ENCODE results near the gene CREBBP. TPM values are rescaled to one million over a fixed set of nuclear protein-coding genes. Genes with fewer than 3 reads are reported as not detected.

The CREBBP gene
- polyA plus RNA-seq, 1 of the 3 experiments (the other 2 are of a cell fraction): 5.7 TPM

- Histone ChIP-seq H3K4me1 (ENCODE audit: control insufficient read depth in 1 of 2, insufficient read depth in 2 of 2, low read depth in 1 of 2, low read length in 1 of 2) (peaks cover 8% of the 10 kb centered on the region in 2 experiments; a peak in 1 of 4 replicates), H3K79me2 (ENCODE audit: insufficient read depth) (peaks cover 35% of the 10 kb centered on the region), H3K9me2 (no peaks in the 10 kb centered on the region), H3F3A (replicated peaks; ENCODE audit: insufficient read depth) (no peaks in the 10 kb centered on the region), H3K27ac (ENCODE audit: low read depth in 2 of 2, low read length in 1 of 2) (no peak overlapping the region), H4K20me1 (ENCODE audit: insufficient read depth) (no peaks in the 10 kb centered on the region), H3K4me2 (no peak overlapping the region), H3K27me3 (ENCODE audit: insufficient read depth) (no peaks in the 10 kb centered on the region), H3K4me3 (ENCODE audit: low read depth in 2 of 2, low read length in 1 of 2) (peak overlapping the region in 1 of 2 experiments; percentile 96; a peak in 1 of 4 replicates), H3K9me3 (no peaks in the 10 kb centered on the region), H3K9ac (no peak overlapping the region), H3K36me3 (replicated peaks in 1 of 2; ENCODE audit: control insufficient read depth in 1 of 2, insufficient read depth in 2 of 2, low read length in 1 of 2) (peaks cover 4 to 5% of the 10 kb centered on the region in 2 experiments), H2AFZ (ENCODE audit: low read depth) (no peak overlapping the region)
- no peak for DNase-seq
- ChIA-PET CTCF (interaction anchor here (0.7 to 3.7 kb wide), 2 partner anchors 27 to 590 kb away, joined by 3 to 19 read pairs; no protein-coding TSS in a partner anchor), POLR2A (no interaction called here)
- TF ChIP-seq JUND (IDR thresholded peaks at IDR 0.05): no peak
- no peak for TF ChIP-seq ELF1 (IDR thresholded peaks at IDR 0.05)
- TF ChIP-seq, protein P1, sequence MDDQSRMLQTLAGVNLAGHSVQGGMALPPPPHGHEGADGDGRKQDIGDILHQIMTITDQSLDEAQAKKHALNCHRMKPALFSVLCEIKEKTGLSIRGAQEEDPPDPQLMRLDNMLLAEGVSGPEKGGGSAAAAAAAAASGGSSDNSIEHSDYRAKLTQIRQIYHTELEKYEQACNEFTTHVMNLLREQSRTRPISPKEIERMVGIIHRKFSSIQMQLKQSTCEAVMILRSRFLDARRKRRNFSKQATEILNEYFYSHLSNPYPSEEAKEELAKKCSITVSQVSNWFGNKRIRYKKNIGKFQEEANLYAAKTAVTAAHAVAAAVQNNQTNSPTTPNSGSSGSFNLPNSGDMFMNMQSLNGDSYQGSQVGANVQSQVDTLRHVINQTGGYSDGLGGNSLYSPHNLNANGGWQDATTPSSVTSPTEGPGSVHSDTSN (IDR thresholded peaks at IDR 0.05): no peak
- TF ChIP-seq TAF1 (IDR thresholded peaks at IDR 0.05; ENCODE audit: borderline replicate concordance, low read depth, low read length): no peak
- TF ChIP-seq RXRA (IDR thresholded peaks at IDR 0.05; ENCODE audit: borderline replicate concordance, low read depth): no peak
- TF ChIP-seq YY1 (IDR thresholded peaks at IDR 0.05; ENCODE audit: low read depth): no peak
- TF ChIP-seq, protein P2, sequence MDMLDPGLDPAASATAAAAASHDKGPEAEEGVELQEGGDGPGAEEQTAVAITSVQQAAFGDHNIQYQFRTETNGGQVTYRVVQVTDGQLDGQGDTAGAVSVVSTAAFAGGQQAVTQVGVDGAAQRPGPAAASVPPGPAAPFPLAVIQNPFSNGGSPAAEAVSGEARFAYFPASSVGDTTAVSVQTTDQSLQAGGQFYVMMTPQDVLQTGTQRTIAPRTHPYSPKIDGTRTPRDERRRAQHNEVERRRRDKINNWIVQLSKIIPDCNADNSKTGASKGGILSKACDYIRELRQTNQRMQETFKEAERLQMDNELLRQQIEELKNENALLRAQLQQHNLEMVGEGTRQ (IDR thresholded peaks at IDR 0.05; ENCODE audit: borderline replicate concordance, low read depth, low read length): no peak
- no peak for TF ChIP-seq CTCF (IDR thresholded peaks at IDR 0.05)
- no peak for TF ChIP-seq USF1 (IDR thresholded peaks at IDR 0.05; ENCODE audit: borderline replicate concordance, low read depth)
- TF ChIP-seq GABPA (IDR thresholded peaks at IDR 0.05; ENCODE audit: low read depth): no peak
- no peak for TF ChIP-seq TCF12 (IDR thresholded peaks at IDR 0.05)
- TF ChIP-seq MEF2A (IDR thresholded peaks at IDR 0.05; ENCODE audit: borderline replicate concordance, low read depth): no peak
- TF ChIP-seq FOSL2 (IDR thresholded peaks at IDR 0.05; ENCODE audit: borderline replicate concordance, low read depth): no peak
- no peak for TF ChIP-seq MXI1 (IDR thresholded peaks at IDR 0.05; ENCODE audit: low read depth, low read length)
- no peak for TF ChIP-seq FOXM1 (IDR thresholded peaks at IDR 0.05; ENCODE audit: low read depth)
- whole genome bisulfite sequencing (ENCODE audit: low lambda C conversion rate): 95% methylated on average over 10 of the region's 10 CpGs
Observed at GRCh38 chr16:3718628-3719027, 161.9 kb downstream of the CREBBP start.
